ENCODE measurements around the gene DGKG.

GRCh38 chr3:186259612-186260383 lies 102.2 kb downstream of the DGKG start:
- TF ChIP-seq SUZ12 (IDR thresholded peaks at IDR 0.05; ENCODE audit: extremely low read depth, insufficient read depth, insufficient read length) = no peak
- TF ChIP-seq ZNF274 (IDR thresholded peaks at IDR 0.05; ENCODE audit: low read depth, low read length) = no peak

All from NT2/D1 (cell line).